PC-3 (cell line): ENCODE measurements around the gene C22orf15. TPM values are rescaled to one million over a fixed set of nuclear protein-coding genes. Genes with fewer than 3 reads are reported as not detected.

Experiments used
- ATAC-seq: fragments of 200-7000 bp; cut with Tn5 transposase; 2 replicates; pipeline ENCODE4 v1.9.1; 2020; ENCODE audit warnings: mild to moderate bottlenecking, moderate library complexity
- BruUV-seq: library from RNA; stranded (reverse); fragments of 400-500 nt; replicated peaks from 2 replicates; lab custom pipeline; 2021; lab: Mats Ljungman, UMichigan
- CTCF ChIA-PET: fragments of 300-600 bp; sonication (Branson Sonifier 250); formaldehyde crosslinking; loops from one replicate; lab custom pipeline; 2022; ENCODE audit warnings: antibody characterized with exemption; lab: Charles Lee
- POLR2A ChIA-PET: fragments of 300-600 bp; sonication (Branson Sonifier 250); formaldehyde crosslinking; loops from one replicate; lab custom pipeline; 2022; ENCODE audit warnings: antibody characterized with exemption; ENCODE audit not compliant: unreplicated experiment; lab: Charles Lee
- DNase-seq: peaks from one replicate; pipeline ENCODE4 v3.0.0-alpha.2; 2015
- H2AFZ ChIP-seq: fragments of 300-600 bp; sonication (generic); 2 replicates; pipeline ENCODE4 v1.6.0; 2016; ENCODE audit warnings: antibody characterized with exemption, low read length
- H3F3A ChIP-seq: fragments of 300-600 bp; sonication (generic); one replicate; pipeline ENCODE4 v1.6.0; 2017; ENCODE audit warnings: antibody characterized with exemption, low read length, control low read depth, mild to moderate bottlenecking; ENCODE audit not compliant: unreplicated experiment
- H3K27ac ChIP-seq: fragments of 300-600 bp; sonication (generic); 2 replicates; pipeline ENCODE4 v1.5.1; 2016; ENCODE audit warnings: mild to moderate bottlenecking, low read length
- H3K27me3 ChIP-seq: fragments of 300-600 bp; sonication (generic); 2 replicates; pipeline ENCODE4 v1.6.1; 2016; ENCODE audit warnings: low read length, mixed read lengths
- H3K36me3 ChIP-seq: fragments of 300-600 bp; sonication (generic); 2 replicates; pipeline ENCODE4 v1.6.1; 2016; ENCODE audit warnings: low read depth, mixed run types, low read length, mixed read lengths
- H3K4me1 ChIP-seq: fragments of 300-600 bp; sonication (generic); 2 replicates; pipeline ENCODE4 v1.5.1; 2016; ENCODE audit warnings: low read length; ENCODE audit not compliant: insufficient read depth
- H3K4me2 ChIP-seq: fragments of 300-600 bp; sonication (generic); 2 replicates; pipeline ENCODE4 v1.6.0; 2016; ENCODE audit warnings: low read length
- H3K4me3 ChIP-seq: fragments of 300-600 bp; sonication (generic); 2 replicates; pipeline ENCODE4 v1.5.1; 2016; ENCODE audit warnings: mild to moderate bottlenecking, low read length, mixed read lengths
- H3K79me2 ChIP-seq: fragments of 300-600 bp; sonication (generic); 2 replicates; pipeline ENCODE4 v1.6.1; 2017; ENCODE audit warnings: low read length, mixed read lengths
- H3K9ac ChIP-seq: fragments of 300-600 bp; sonication (generic); 2 replicates; pipeline ENCODE4 v1.6.0; 2016; ENCODE audit warnings: mild to moderate bottlenecking, low read length
- H3K9me2 ChIP-seq: fragments of 300-600 bp; sonication (generic); replicated peaks from 2 replicates; pipeline ENCODE4 v1.6.1; 2016; ENCODE audit warnings: mixed run types, low read length, mixed read lengths
- H3K9me3 ChIP-seq: fragments of 300-600 bp; sonication (generic); 2 replicates; pipeline ENCODE4 v1.6.1; 2016; ENCODE audit warnings: low read length, mixed read lengths
- H4K20me1 ChIP-seq: fragments of 300-600 bp; sonication (generic); 2 replicates; pipeline ENCODE4 v1.6.1; 2016; ENCODE audit warnings: low read length, mixed read lengths
- CTCF ChIP-seq: fragments of 300-600 bp; sonication (generic); conservative IDR thresholded peaks from 2 replicates; pipeline ENCODE4 v1.5.1; 2017; ENCODE audit warnings: antibody characterized with exemption, low read depth, mild to moderate bottlenecking, low read length
- EZH2 ChIP-seq: fragments of 300-600 bp; sonication (generic); IDR thresholded peaks from one replicate; pipeline ENCODE4 v1.6.1; 2017; ENCODE audit warnings: antibody characterized with exemption, mild to moderate bottlenecking, low read length; ENCODE audit not compliant: unreplicated experiment
- EZH2phosphoT487 ChIP-seq: fragments of 300-600 bp; sonication (generic); IDR thresholded peaks from 2 replicates; pipeline ENCODE4 v1.6.1; 2018; ENCODE audit warnings: mild to moderate bottlenecking, antibody characterized with exemption, low read length, borderline replicate concordance
- intact Hi-C: fragments of 100-400 bp; cut with micrococcal nuclease; formaldehyde crosslinking; loops from 2 replicates; pipeline ENCODE4 v1.9.0; 2023
- total RNA-seq: library from RNA; depleted of rRNA; stranded (reverse); fragments of >200 nt; gene quantifications from 2 replicates; pipeline ENCODE4 v1.2.3, GENCODE V29; 2014

C22orf15 gene
- total RNA-seq, 1 experiment from 2014 or later: not detected

- no peak for ATAC-seq
- Histone ChIP-seq H2AFZ (no peak overlapping the region), H3K9me3 (no peaks in the 10 kb centered on the region), H3K4me3 (no peak overlapping the region), H3K79me2 (peaks cover 49% of the 10 kb centered on the region), H3K36me3 (peaks cover 4% of the 10 kb centered on the region; the same call in 1 of the 2 replicates), H3K9ac (no peak overlapping the region), H3K27ac (no peak overlapping the region), H3K27me3 (no peaks in the 10 kb centered on the region), H4K20me1 (peaks cover 28% of the 10 kb centered on the region), H3K4me2 (no peak overlapping the region), H3K4me1 (peaks cover 9% of the 10 kb centered on the region; the same call in 1 of the 2 replicates), H3F3A (no peaks in the 10 kb centered on the region), H3K9me2 (no peaks in the 10 kb centered on the region)
- BruUV-seq: no TSS peak
- CTCF ChIA-PET: no interaction called here
- intact Hi-C loops: no loop called here
- POLR2A ChIA-PET: no interaction called here
- no peak for DNase-seq
- TF ChIP-seq EZH2phosphoT487: no peak
- TF ChIP-seq CTCF: no peak
- TF ChIP-seq EZH2: no peak
Observed at GRCh38 chr22:23791738-23792645, 29.2 kb downstream of the C22orf15 start.

GRCh38 chr22:23793326-23793725 lies 30.5 kb downstream of the C22orf15 start:
- Histone ChIP-seq H3K9me3 (no peaks in the 10 kb centered on the region), H3K9me2 (no peaks in the 10 kb centered on the region), H4K20me1 (peaks cover 18% of the 10 kb centered on the region), H3K79me2 (peaks cover 38% of the 10 kb centered on the region), H3K27me3 (no peaks in the 10 kb centered on the region), H3K4me1 (peaks cover 4% of the 10 kb centered on the region; the same call in 1 of the 2 replicates), H3K4me3 (no peak overlapping the region), H3K9ac (no peak overlapping the region), H3K36me3 (peaks cover 4% of the 10 kb centered on the region; the same call in 1 of the 2 replicates), H3F3A (no peaks in the 10 kb centered on the region), H3K4me2 (no peak overlapping the region), H3K27ac (no peak overlapping the region), H2AFZ (no peak overlapping the region)
- ATAC-seq: no peak
- TF ChIP-seq EZH2: no peak
- no peak for TF ChIP-seq CTCF
- TF ChIP-seq EZH2phosphoT487: no peak
- intact Hi-C loops: no loop called here
- no peak for DNase-seq
- ChIA-PET POLR2A (no interaction called here), CTCF (no interaction called here)
- no TSS peak for BruUV-seq

DNA sequence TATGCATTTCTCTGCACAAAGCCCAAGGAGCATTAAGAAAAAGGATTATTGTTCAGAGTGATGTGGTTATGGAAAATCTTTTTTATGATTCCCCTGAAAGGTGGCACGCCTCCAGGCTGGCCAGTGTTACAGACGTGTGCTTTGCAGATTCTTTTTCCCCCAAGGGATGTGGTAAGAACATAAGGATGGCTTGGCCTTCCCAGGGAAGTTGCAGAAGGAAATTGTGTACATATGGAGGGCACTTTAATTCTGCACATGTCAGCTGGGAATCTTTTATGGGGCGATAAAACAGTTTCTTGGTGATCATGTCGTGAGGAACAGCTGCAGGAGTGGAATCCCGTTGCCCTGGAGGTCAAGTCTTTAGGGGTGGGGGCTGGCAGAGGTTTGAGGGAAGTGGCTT lies 33.7 kb downstream of the C22orf15 start:
- TF ChIP-seq EZH2 (no peak), EZH2phosphoT487 (no peak), CTCF (no peak)
- no TSS peak for BruUV-seq
- Histone ChIP-seq H3K9me3 (no peaks in the 10 kb centered on the region), H3K36me3 (peaks cover 8% of the 10 kb centered on the region; the same call in 1 of the 2 replicates), H3K9ac (no peak overlapping the region), H3K4me2 (no peak overlapping the region), H4K20me1 (peaks cover 4% of the 10 kb centered on the region; the same call in 1 of the 2 replicates), H3K4me1 (no peaks in the 10 kb centered on the region), H3K27me3 (no peaks in the 10 kb centered on the region), H3K9me2 (no peaks in the 10 kb centered on the region), H3K27ac (no peak overlapping the region), H3F3A (no peaks in the 10 kb centered on the region), H3K4me3 (no peak overlapping the region), H2AFZ (no peak overlapping the region), H3K79me2 (peaks cover 8% of the 10 kb centered on the region)
- ChIA-PET CTCF (no interaction called here), POLR2A (no interaction called here)
- intact Hi-C loops: no loop called here
- DNase-seq: no peak
- no peak for ATAC-seq
